ENCODE measurements around the gene FRMD4B. TPM values are rescaled to one million over a fixed set of nuclear protein-coding genes. Genes with fewer than 3 reads are reported as not detected.

Gene FRMD4B
- polyA plus RNA-seq, 3 donors = 13.2 to 21.0 (median 19.6) TPM

GRCh38 chr3:69304396-69304795 is 81.5 kb downstream of the FRMD4B start:
- Histone ChIP-seq H3K36me3 (replicated peaks in 1 of 2; ENCODE audit: control insufficient read depth in 1 of 2, insufficient read depth in 2 of 2, low read length in 2 of 2) (peaks cover 17 to 46% of the 10 kb centered on the region in 2 donors), H4K20me1 (ENCODE audit: insufficient read depth, low read length) (no peaks in the 10 kb centered on the region), H3K9me3 (replicated peaks in 1 of 2; ENCODE audit: control insufficient read depth in 1 of 2, insufficient read depth in 1 of 2, low read length in 2 of 2) (no peaks in the 10 kb centered on the region), H3K27ac (ENCODE audit: low read depth in 1 of 2, low read length in 2 of 2) (no peak overlapping the region), H3K4me1 (ENCODE audit: control insufficient read depth in 1 of 2, insufficient read depth in 2 of 2, low read length in 2 of 2) (peaks cover 4 to 8% of the 10 kb centered on the region in 2 donors), H2AFZ (ENCODE audit: insufficient read depth, low read depth, low read length, poor library complexity, severe bottlenecking) (no peak overlapping the region), H3K4me3 (replicated peaks in 1 of 3; ENCODE audit: low read depth in 2 of 3, low read length in 3 of 3) (no peak overlapping the region), H3K27me3 (ENCODE audit: control insufficient read depth in 2 of 2, insufficient read depth in 2 of 2, low read length in 2 of 2) (no peaks in the 10 kb centered on the region), H3K9ac (ENCODE audit: insufficient read depth, low read length, poor library complexity, severe bottlenecking) (no peak overlapping the region), H3K79me2 (ENCODE audit: insufficient read depth, low read length) (no peaks in the 10 kb centered on the region), H3K4me2 (replicated peaks; ENCODE audit: extremely low read depth, low read length, poor library complexity, severe bottlenecking) (no peak overlapping the region)
- peaks cover 45 to 54% of the 10 kb centered on the region in 2 donors for H3K36me3 Mint-ChIP-seq
- intact Hi-C loops (cut with micrococcal nuclease) = no loop called here
- no peak overlapping the region for H3K27ac Mint-ChIP-seq
- peaks cover 10% of the 10 kb centered on the region for H3K4me1 Mint-ChIP-seq
- H3K9me3 Mint-ChIP-seq = peaks cover 0 to 8% (median 0%) of the 10 kb centered on the region in 7 donors
- peaks cover 0 to 3% (median 0%) of the 10 kb centered on the region in 3 donors for H3K27me3 Mint-ChIP-seq (ENCODE audit: low read depth in 3 of 3)
- 100% methylated on average over 1 of the region's 6 CpGs for WGBS (ENCODE audit: insufficient coverage)
- TF ChIP-seq CTCF (IDR thresholded peaks at IDR 0.05) = no peak
- DNase-seq = no peak
- H3K4me3 Mint-ChIP-seq = no peak overlapping the region

GRCh38 chr3:69300296-69300695 is 85.6 kb downstream of the FRMD4B start:
- Histone ChIP-seq H3K79me2 (ENCODE audit: insufficient read depth, low read length) (no peaks in the 10 kb centered on the region), H4K20me1 (ENCODE audit: insufficient read depth, low read length) (no peaks in the 10 kb centered on the region), H3K27me3 (ENCODE audit: control insufficient read depth in 2 of 2, insufficient read depth in 2 of 2, low read length in 2 of 2) (no peaks in the 10 kb centered on the region), H3K4me2 (replicated peaks; ENCODE audit: extremely low read depth, low read length, poor library complexity, severe bottlenecking) (no peak overlapping the region), H3K4me1 (ENCODE audit: control insufficient read depth in 1 of 2, insufficient read depth in 2 of 2, low read length in 2 of 2) (no peaks in the 10 kb centered on the region), H3K4me3 (replicated peaks in 1 of 3; ENCODE audit: low read depth in 2 of 3, low read length in 3 of 3) (no peak overlapping the region), H3K27ac (ENCODE audit: low read depth in 1 of 2, low read length in 2 of 2) (no peak overlapping the region), H3K9me3 (replicated peaks in 1 of 2; ENCODE audit: control insufficient read depth in 1 of 2, insufficient read depth in 1 of 2, low read length in 2 of 2) (no peaks in the 10 kb centered on the region), H2AFZ (ENCODE audit: insufficient read depth, low read depth, low read length, poor library complexity, severe bottlenecking) (no peak overlapping the region), H3K9ac (ENCODE audit: insufficient read depth, low read length, poor library complexity, severe bottlenecking) (no peak overlapping the region), H3K36me3 (replicated peaks in 1 of 2; ENCODE audit: control insufficient read depth in 1 of 2, insufficient read depth in 2 of 2, low read length in 2 of 2) (peaks cover 42 to 69% of the 10 kb centered on the region in 2 donors)
- TF ChIP-seq CTCF (IDR thresholded peaks at IDR 0.05) = no peak
- intact Hi-C loops (cut with micrococcal nuclease) = no loop called here
- peaks cover 0 to 2% (median 0%) of the 10 kb centered on the region in 7 donors for H3K9me3 Mint-ChIP-seq
- peaks cover 62 to 72% of the 10 kb centered on the region in 2 donors for H3K36me3 Mint-ChIP-seq
- H3K27ac Mint-ChIP-seq = no peak overlapping the region
- 100% methylated on average over 1 of the region's 2 CpGs for WGBS (ENCODE audit: insufficient coverage)
- no peak for DNase-seq
- no peak overlapping the region for H3K4me3 Mint-ChIP-seq
- peaks cover 0 to 3% (median 0%) of the 10 kb centered on the region in 3 donors for H3K27me3 Mint-ChIP-seq (ENCODE audit: low read depth in 3 of 3)
- no peaks in the 10 kb centered on the region for H3K4me1 Mint-ChIP-seq
